H1 (cell line): Measurements from ENCODE around the gene NRROS. TPM values are rescaled to one million over a fixed set of nuclear protein-coding genes. Genes with fewer than 3 reads are reported as not detected.

ENCODE experiments used
- CTCF ChIA-PET: fragments of 300-600 bp; sonication (Branson Sonifier 250); formaldehyde crosslinking; loops from one replicate; lab custom pipeline; 2021; ENCODE audit not compliant: partially characterized antibody; lab: Charles Lee
- POLR2A ChIA-PET: fragments of 300-600 bp; sonication (Branson Sonifier 250); formaldehyde crosslinking; loops from one replicate; lab custom pipeline; 2021; ENCODE audit warnings: inconsistent platforms; ENCODE audit not compliant: partially characterized antibody; lab: Charles Lee
- DNase-seq, 2 experiments: peaks; one replicate each; pipeline versions ENCODE4 v3.0.0 to v3.0.0-alpha.2; 2010 to 2022; ENCODE audit warnings: low spot score in 2 of 2, low read depth in 1 of 2, mixed read lengths in 1 of 2
- FAIRE-seq: peaks from 2 replicates; lab custom pipeline; 2011; peaks lifted over from hg19 to GRCh38; lab: Jason Lieb, UNC
- H2AFZ ChIP-seq: 2 replicates; pipeline ENCODE4 v1.8.1; 2012; ENCODE audit warnings: low read length, inconsistent platforms
- H2AK5ac ChIP-seq: 2 replicates; pipeline ENCODE4 v1.6.1; 2013; ENCODE audit warnings: low read depth, low read length
- H2BK120ac ChIP-seq: replicated peaks from 2 replicates; pipeline ENCODE3; 2013; ENCODE audit warnings: low read depth, low read length, inconsistent platforms
- H2BK12ac ChIP-seq: 2 replicates; pipeline ENCODE4 v1.6.1; 2013; ENCODE audit warnings: low read depth, low read length
- H2BK15ac ChIP-seq: 2 replicates; pipeline ENCODE4 v1.6.1; 2013; ENCODE audit warnings: low read length
- H2BK20ac ChIP-seq: 2 replicates; pipeline ENCODE4 v1.6.1; 2013; ENCODE audit warnings: low read length
- H2BK5ac ChIP-seq: 2 replicates; pipeline ENCODE4 v1.6.1; 2013; ENCODE audit warnings: low read depth, low read length
- H3K14ac ChIP-seq: 2 replicates; pipeline ENCODE4 v1.6.1; 2013; ENCODE audit warnings: inconsistent platforms; ENCODE audit not compliant: insufficient read length
- H3K18ac ChIP-seq: 2 replicates; pipeline ENCODE4 v1.6.1; 2013; ENCODE audit warnings: low read length; ENCODE audit errors: extremely low read depth
- H3K23ac ChIP-seq: 2 replicates; pipeline ENCODE4 v1.6.1; 2013; ENCODE audit warnings: inconsistent platforms; ENCODE audit not compliant: insufficient read length
- H3K23me2 ChIP-seq: 2 replicates; pipeline ENCODE4 v1.6.1; 2013; ENCODE audit warnings: low read depth, low read length
- H3K27ac ChIP-seq: 2 replicates; pipeline ENCODE4 v1.6.1; 2011; ENCODE audit warnings: low read depth, low read length, inconsistent platforms
- H3K27me3 ChIP-seq, 4 experiments: replicated peaks in 1 of 4; 1 replicate in 1 of 4; 2 replicates in 3 of 4; pipeline versions ENCODE4 v1.6.1 to v1.8.1; 2011 to 2013; ENCODE audit warnings: low read length in 3 of 4, mild to moderate bottlenecking in 3 of 4, inconsistent platforms in 2 of 4, mixed read lengths in 2 of 4, moderate library complexity in 1 of 4; ENCODE audit not compliant: control insufficient read depth in 3 of 4, insufficient read depth in 3 of 4; ENCODE audit errors: extremely low read depth in 1 of 4
- H3K36me3 ChIP-seq, 4 experiments: 2 replicates each; pipeline versions ENCODE4 v1.6.1 to v1.8.1; 2011 to 2013; ENCODE audit warnings: mild to moderate bottlenecking in 4 of 4, low read length in 3 of 4, moderate library complexity in 2 of 4, control low read depth in 1 of 4, inconsistent platforms in 1 of 4; ENCODE audit not compliant: insufficient read depth in 4 of 4, control insufficient read depth in 2 of 4
- H3K4ac ChIP-seq: replicated peaks from 2 replicates; pipeline ENCODE3; 2013; ENCODE audit warnings: low read length, low read depth, mixed read lengths, inconsistent platforms; ENCODE audit not compliant: insufficient read length
- H3K4me1 ChIP-seq, 4 experiments: replicated peaks in 1 of 4; 1 replicate in 1 of 4; 2 replicates in 3 of 4; pipeline versions ENCODE4 v1.6.1 to v1.8.1; 2011 to 2013; ENCODE audit warnings: low read length in 3 of 4, inconsistent platforms in 2 of 4, mixed read lengths in 1 of 4; ENCODE audit not compliant: insufficient read depth in 4 of 4, control insufficient read depth in 3 of 4
- H3K4me2 ChIP-seq, 2 experiments: 2 replicates each; pipeline versions ENCODE4 v1.6.1 to v1.8.1; 2011 to 2013; ENCODE audit warnings: low read depth in 2 of 2, low read length in 2 of 2, control low read depth in 1 of 2, inconsistent platforms in 1 of 2, mild to moderate bottlenecking in 1 of 2; ENCODE audit not compliant: insufficient read depth in 1 of 2
- H3K4me3 ChIP-seq, 4 experiments: fragments of 200-600, 300-600 bp in 1 of 4; sonication (generic), shearing (Covaris generic), sonication (Bioruptor Twin) in 1 of 4; 2 replicates each; pipeline versions ENCODE4 v1.5.1 to v1.8.1; 2011 to 2016; ENCODE audit warnings: low read length in 4 of 4, low read depth in 3 of 4, control low read depth in 2 of 4, inconsistent platforms in 2 of 4, mild to moderate bottlenecking in 2 of 4, mixed read lengths in 1 of 4, moderate library complexity in 1 of 4; ENCODE audit not compliant: insufficient read depth in 2 of 4; ENCODE audit errors: extremely low read depth in 1 of 4
- H3K56ac ChIP-seq: replicated peaks from 2 replicates; pipeline ENCODE3; 2013; ENCODE audit warnings: low read depth, mild to moderate bottlenecking, mixed read lengths, low read length, inconsistent platforms; ENCODE audit not compliant: insufficient read length
- H3K79me1 ChIP-seq: 2 replicates; pipeline ENCODE4 v1.6.1; 2013; ENCODE audit warnings: low read depth, low read length, control low read depth
- H3K79me2 ChIP-seq, 2 experiments: 2 replicates each; pipeline versions ENCODE4 v1.6.1 to v1.8.1; 2012 to 2013; ENCODE audit warnings: low read length in 2 of 2, mild to moderate bottlenecking in 2 of 2, inconsistent platforms in 1 of 2; ENCODE audit not compliant: insufficient read depth in 2 of 2, control insufficient read depth in 1 of 2
- H3K9ac ChIP-seq, 4 experiments: replicated peaks in 1 of 4; 1 replicate in 1 of 4; 2 replicates in 3 of 4; pipeline versions ENCODE4 v1.6.1 to v1.8.1; 2011 to 2013; ENCODE audit warnings: low read depth in 3 of 4, low read length in 3 of 4, control low read depth in 2 of 4, mild to moderate bottlenecking in 2 of 4, moderate library complexity in 2 of 4, inconsistent platforms in 1 of 4; ENCODE audit errors: extremely low read depth in 1 of 4
- H3K9me3 ChIP-seq, 2 experiments: 2 replicates each; pipeline versions ENCODE4 v1.6.1 to v1.8.1; 2012 to 2013; ENCODE audit warnings: mild to moderate bottlenecking in 2 of 2, moderate library complexity in 2 of 2, control low read depth in 1 of 2, inconsistent platforms in 1 of 2, low read depth in 1 of 2, low read length in 1 of 2, mixed read lengths in 1 of 2; ENCODE audit not compliant: insufficient read depth in 2 of 2
- H4K20me1 ChIP-seq, 2 experiments: replicated peaks in 1 of 2; 2 replicates each; pipeline versions ENCODE3 to v1.8.1; 2011 to 2013; ENCODE audit warnings: inconsistent platforms in 2 of 2, low read length in 2 of 2, mild to moderate bottlenecking in 1 of 2; ENCODE audit not compliant: insufficient read depth in 2 of 2, control insufficient read depth in 1 of 2
- H4K5ac ChIP-seq: 2 replicates; pipeline ENCODE4 v1.6.1; 2013; ENCODE audit warnings: low read length, low read depth, mixed read lengths, inconsistent platforms; ENCODE audit not compliant: insufficient read length
- H4K8ac ChIP-seq: 2 replicates; pipeline ENCODE4 v1.8.0; 2013; ENCODE audit warnings: mild to moderate bottlenecking, moderate library complexity, low read length, inconsistent platforms; ENCODE audit not compliant: insufficient read depth; ENCODE audit errors: extremely low read depth
- H4K91ac ChIP-seq: replicated peaks from 2 replicates; pipeline ENCODE3; 2013; ENCODE audit warnings: low read length, mixed read lengths, inconsistent platforms; ENCODE audit not compliant: insufficient read length
- ASH2L ChIP-seq: fragments of 200-600, 300-600 bp; sonication (generic); IDR thresholded peaks from one replicate; pipeline ENCODE4 v1.7.1; 2017; ENCODE audit warnings: low read length
- ATF3 ChIP-seq: IDR thresholded peaks from 2 replicates; pipeline ENCODE4 v1.6.1; 2011; ENCODE audit warnings: low read depth, mild to moderate bottlenecking, low read length; ENCODE audit not compliant: insufficient read depth
- BCL11A ChIP-seq, 2 experiments: IDR thresholded peaks; one replicate each; pipeline ENCODE4 v1.6.1; 2011; ENCODE audit warnings: low read depth in 2 of 2, low read length in 2 of 2, mild to moderate bottlenecking in 2 of 2
- BRCA1 ChIP-seq: IDR thresholded peaks from 2 replicates; pipeline ENCODE4 v1.6.1; 2012; ENCODE audit warnings: low read depth, low read length, improper control_type of control experiment
- CBX8 ChIP-seq: fragments of 300-800, 300-1000 bp; sonication (generic); IDR thresholded peaks from 2 replicates; pipeline ENCODE4 v1.7.1; 2016; ENCODE audit warnings: low read depth, low read length, borderline replicate concordance
- CEBPB ChIP-seq: IDR thresholded peaks from 2 replicates; pipeline ENCODE4 v1.6.1; 2012; ENCODE audit warnings: low read depth, low read length
- E2F6 ChIP-seq: IDR thresholded peaks from 2 replicates; pipeline ENCODE4 v1.6.1; 2012; ENCODE audit warnings: inconsistent platforms
- EGR1 ChIP-seq: IDR thresholded peaks from 2 replicates; pipeline ENCODE4 v1.6.1; 2011; ENCODE audit warnings: low read depth, low read length, borderline replicate concordance
- POLR2A ChIP-seq, 2 experiments: IDR thresholded peaks; 1 replicate in 1 of 2; 2 replicates in 1 of 2; pipeline ENCODE4 v1.6.1; 2011; ENCODE audit warnings: low read depth in 2 of 2, low read length in 2 of 2, mild to moderate bottlenecking in 2 of 2; ENCODE audit errors: control extremely low read depth in 1 of 2
- POLR2AphosphoS5 ChIP-seq: IDR thresholded peaks from 2 replicates; pipeline ENCODE4 v1.6.1; 2011; ENCODE audit warnings: low read depth, low read length
- SIX5 ChIP-seq: IDR thresholded peaks from 2 replicates; pipeline ENCODE4 v1.6.1; 2011; ENCODE audit warnings: mild to moderate bottlenecking, low read depth, low read length
- TBP ChIP-seq: IDR thresholded peaks from 2 replicates; pipeline ENCODE4 v1.6.1; 2011; ENCODE audit warnings: low read depth, low read length, improper control_type of control experiment
- TCF12 ChIP-seq: IDR thresholded peaks from 2 replicates; pipeline ENCODE4 v1.6.1; 2011; ENCODE audit warnings: low read depth, mild to moderate bottlenecking, low read length
- YY1 ChIP-seq: IDR thresholded peaks from 2 replicates; pipeline ENCODE4 v1.6.1; 2011; ENCODE audit warnings: low read depth, mild to moderate bottlenecking, low read length
- WGBS, 2 experiments: shearing (Covaris generic) in 1 of 2; methylation state at CpG; one replicate each; pipeline versions ENCODE4 v1.1.6 to v1.1.7; 2013 to 2015; ENCODE audit warnings: low lambda C conversion rate in 2 of 2, mixed read lengths in 2 of 2, inconsistent platforms in 1 of 2, low coverage in 1 of 2, missing lambda C conversion rate in 1 of 2; ENCODE audit not compliant: insufficient replicate concordance in 2 of 2, insufficient coverage in 1 of 2, insufficient read length in 1 of 2; ENCODE audit errors: extremely low coverage in 1 of 2, missing lambda C conversion rate in 1 of 2; 5-methylcytosine and 5-hydroxymethylcytosine counted together
- polyA plus RNA-seq, 7 experiments: library from polyadenylated mRNA; depleted of rRNA in 3 of 7; stranded (reverse) in 5 of 7; unstranded in 2 of 7; fragments of >200 nt in 5 of 7; fragments of 200-250 nt in 2 of 7; gene quantifications; 1 replicate in 5 of 7; 2 replicates in 1 of 7; 4 replicates in 1 of 7; pipeline versions ENCODE4 v1.2.1 to v1.2.3, GENCODE V29; 2011 to 2013; ENCODE audit warnings: missing spikeins in 2 of 7, mixed read lengths in 2 of 7
- total RNA-seq: library from RNA; stranded (reverse); fragmentation: NEBNext Ultra II Directional; extraction: Animal tissue kit (Norgen Biotek cat#: 25700); gene quantifications from 2 replicates; pipeline ENCODE4 v1.2.1, GENCODE V29; 2021
- TF ChIP-seq, protein P1 (sequence below): IDR thresholded peaks from 2 replicates; pipeline ENCODE4 v1.6.1; 2012; ENCODE audit warnings: inconsistent platforms

NRROS gene
- total and polyA plus RNA-seq, 2 of the 8 experiments (the other 6 are each of a cell fraction or from before 2014, with no cell fraction given): 5.3 to 7.3 TPM

- Histone ChIP-seq H4K20me1 (no peaks in the 10 kb centered on the region), H3K56ac (no peak overlapping the region), H4K91ac (no peak overlapping the region), H2AK5ac (no peak overlapping the region), H3K79me1 (no peaks in the 10 kb centered on the region; the same call in 1 of the 2 replicates), H3K23ac (no peak overlapping the region), H2AFZ (no peak overlapping the region), H3K27me3 (no peaks in the 10 kb centered on the region), H4K5ac (no peak overlapping the region), H3K4me3 (no peak overlapping the region), H2BK12ac (no peak overlapping the region), H2BK20ac (no peak overlapping the region), H3K18ac (no peak overlapping the region), H2BK120ac (no peak overlapping the region), H3K79me2 (no peaks in the 10 kb centered on the region), H2BK15ac (no peak overlapping the region), H3K9me3 (no peaks in the 10 kb centered on the region), H3K23me2 (peaks cover 6% of the 10 kb centered on the region), H3K4me1 (peaks cover 5 to 17% (median 12%) of the 10 kb centered on the region in 4 experiments), H2BK5ac (no peak overlapping the region), H3K36me3 (no peaks in the 10 kb centered on the region), H3K4me2 (no peak overlapping the region), H4K8ac (no peak overlapping the region), H3K9ac (no peak overlapping the region), H3K4ac (no peak overlapping the region), H3K27ac (no peak overlapping the region), H3K14ac (no peak overlapping the region)
- CTCF ChIA-PET: interaction anchor here (0.9 to 1.5 kb wide), 3 partner anchors 9 to 64 kb away, joined by 3 to 4 read pairs (median 3); no protein-coding TSS in a partner anchor
- FAIRE-seq: no peak
- 95% methylated on average over 2 of the region's 2 CpGs; no CpG with 5 or more reads in 1 of the 2 experiments for WGBS, 2 experiments
- DNase-seq: no peak
- POLR2A ChIA-PET: interaction anchor here (1.0 to 5.9 kb wide), 2 partner anchors 11 to 20 kb away, joined by 3 to 36 read pairs; partner anchors contain the start of gene NRROS
- no peak for TF ChIP-seq POLR2A (IDR thresholded peaks at IDR 0.05; ENCODE audit: control extremely low read depth in 1 of 2, low read depth in 2 of 2, low read length in 2 of 2)
- no peak for TF ChIP-seq CEBPB
- TF ChIP-seq EGR1: no peak
- TF ChIP-seq, protein P1, sequence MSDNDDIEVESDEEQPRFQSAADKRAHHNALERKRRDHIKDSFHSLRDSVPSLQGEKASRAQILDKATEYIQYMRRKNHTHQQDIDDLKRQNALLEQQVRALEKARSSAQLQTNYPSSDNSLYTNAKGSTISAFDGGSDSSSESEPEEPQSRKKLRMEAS: no peak
- TF ChIP-seq BCL11A (IDR thresholded peaks at IDR 0.05; ENCODE audit: low read depth in 2 of 2, low read length in 2 of 2): no peak
- TF ChIP-seq ATF3: no peak
- no peak for TF ChIP-seq POLR2AphosphoS5
- no peak for TF ChIP-seq YY1
- no peak for TF ChIP-seq TBP
- TF ChIP-seq SIX5: no peak
- TF ChIP-seq TCF12: no peak
- no peak for TF ChIP-seq ASH2L
- TF ChIP-seq CBX8: no peak
- TF ChIP-seq E2F6: no peak
- TF ChIP-seq BRCA1: no peak
These were observed 10.3 kb upstream of the NRROS start for GRCh38 chr3:196629228-196629627.
